Stomach (tissue), 4 donors: ENCODE results near the gene SPOCK3.

ENCODE experiments used
- POLR2A ChIP-seq, 4 donors: fragments of 450-650 bp; IDR thresholded peaks; one replicate each; pipeline ENCODE4 v1.6.1; 2016; ENCODE audit warnings: antibody characterized with exemption in 4 of 4, control low read depth in 2 of 4, mild to moderate bottlenecking in 1 of 4, moderate library complexity in 1 of 4
- TF ChIP-seq, protein P1 (sequence below), 7 experiments: fragments of 450-650 bp in 4 of 7; fragments of 200-600 bp in 3 of 7; sonication (generic) in 3 of 7; IDR thresholded peaks; one replicate each; pipeline ENCODE4 v1.5.1; 2016 to 2019; ENCODE audit warnings: antibody characterized with exemption in 7 of 7, control low read depth in 2 of 7, mild to moderate bottlenecking in 1 of 7

DNA sequence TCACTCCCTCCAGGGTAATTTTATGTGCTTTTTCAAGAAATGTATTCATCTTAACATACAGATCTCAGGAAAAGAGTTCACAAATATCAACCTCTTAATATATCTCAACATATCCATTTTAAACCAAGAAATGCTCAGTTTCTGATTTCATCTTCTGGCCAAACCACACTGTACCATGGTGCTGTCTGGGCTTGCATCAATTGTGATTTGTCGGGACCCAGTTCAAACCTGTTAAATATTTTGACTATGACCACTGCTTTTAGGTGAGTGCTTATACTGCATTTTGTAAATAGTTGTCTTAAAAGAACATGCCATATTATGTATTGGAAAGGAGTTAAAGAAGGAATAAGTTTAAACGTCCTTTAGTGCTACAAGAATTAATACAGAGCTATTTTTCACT, 352.1 kb downstream of the SPOCK3 start:
- no peak for TF ChIP-seq POLR2A (IDR thresholded peaks at IDR 0.05)
- TF ChIP-seq, protein P1, sequence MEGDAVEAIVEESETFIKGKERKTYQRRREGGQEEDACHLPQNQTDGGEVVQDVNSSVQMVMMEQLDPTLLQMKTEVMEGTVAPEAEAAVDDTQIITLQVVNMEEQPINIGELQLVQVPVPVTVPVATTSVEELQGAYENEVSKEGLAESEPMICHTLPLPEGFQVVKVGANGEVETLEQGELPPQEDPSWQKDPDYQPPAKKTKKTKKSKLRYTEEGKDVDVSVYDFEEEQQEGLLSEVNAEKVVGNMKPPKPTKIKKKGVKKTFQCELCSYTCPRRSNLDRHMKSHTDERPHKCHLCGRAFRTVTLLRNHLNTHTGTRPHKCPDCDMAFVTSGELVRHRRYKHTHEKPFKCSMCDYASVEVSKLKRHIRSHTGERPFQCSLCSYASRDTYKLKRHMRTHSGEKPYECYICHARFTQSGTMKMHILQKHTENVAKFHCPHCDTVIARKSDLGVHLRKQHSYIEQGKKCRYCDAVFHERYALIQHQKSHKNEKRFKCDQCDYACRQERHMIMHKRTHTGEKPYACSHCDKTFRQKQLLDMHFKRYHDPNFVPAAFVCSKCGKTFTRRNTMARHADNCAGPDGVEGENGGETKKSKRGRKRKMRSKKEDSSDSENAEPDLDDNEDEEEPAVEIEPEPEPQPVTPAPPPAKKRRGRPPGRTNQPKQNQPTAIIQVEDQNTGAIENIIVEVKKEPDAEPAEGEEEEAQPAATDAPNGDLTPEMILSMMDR (IDR thresholded peaks at IDR 0.05): no peak
